H1 (cell line): ENCODE results near the gene RSKR. TPM values are rescaled to one million over a fixed set of nuclear protein-coding genes. Genes with fewer than 3 reads are reported as not detected.

ENCODE experiments used
- BCL11A ChIP-seq, 2 experiments: IDR thresholded peaks; one replicate each; pipeline ENCODE4 v1.6.1; 2011; ENCODE audit warnings: low read depth in 2 of 2, low read length in 2 of 2, mild to moderate bottlenecking in 2 of 2
- CEBPB ChIP-seq: IDR thresholded peaks from 2 replicates; pipeline ENCODE4 v1.6.1; 2012; ENCODE audit warnings: low read depth, low read length
- E2F6 ChIP-seq: IDR thresholded peaks from 2 replicates; pipeline ENCODE4 v1.6.1; 2012; ENCODE audit warnings: inconsistent platforms
- EP300 ChIP-seq, 2 experiments: IDR thresholded peaks; 1 replicate in 1 of 2; 2 replicates in 1 of 2; pipeline ENCODE4 v1.6.1; 2011 to 2012; ENCODE audit warnings: low read depth in 2 of 2, low read length in 2 of 2, mild to moderate bottlenecking in 2 of 2, borderline replicate concordance in 1 of 2, inconsistent platforms in 1 of 2, moderate library complexity in 1 of 2
- EZH2 ChIP-seq: fragments of 200-600 bp; sonication (generic); IDR thresholded peaks from 2 replicates; pipeline ENCODE4 v1.7.1; 2012; ENCODE audit warnings: low read depth, mild to moderate bottlenecking, moderate library complexity, low read length, inconsistent platforms; ENCODE audit not compliant: severe bottlenecking
- HDAC6 ChIP-seq: IDR thresholded peaks from one replicate; pipeline ENCODE4 v1.7.1; 2012; ENCODE audit warnings: low read depth, mild to moderate bottlenecking, inconsistent platforms, low read length, moderate library complexity
- MAX ChIP-seq: IDR thresholded peaks from 2 replicates; pipeline ENCODE4 v1.6.1; 2012; ENCODE audit warnings: inconsistent platforms
- TAF1 ChIP-seq: IDR thresholded peaks from 2 replicates; pipeline ENCODE4 v1.6.1; 2011; ENCODE audit warnings: mild to moderate bottlenecking, low read depth, low read length
- polyA plus RNA-seq, 7 experiments: library from polyadenylated mRNA; depleted of rRNA in 3 of 7; stranded (reverse) in 5 of 7; unstranded in 2 of 7; fragments of >200 nt in 5 of 7; fragments of 200-250 nt in 2 of 7; gene quantifications; 1 replicate in 5 of 7; 2 replicates in 1 of 7; 4 replicates in 1 of 7; pipeline versions ENCODE4 v1.2.1 to v1.2.3, GENCODE V29; 2011 to 2013; ENCODE audit warnings: missing spikeins in 2 of 7, mixed read lengths in 2 of 7
- total RNA-seq: library from RNA; stranded (reverse); fragmentation: NEBNext Ultra II Directional; extraction: Animal tissue kit (Norgen Biotek cat#: 25700); gene quantifications from 2 replicates; pipeline ENCODE4 v1.2.1, GENCODE V29; 2021

RSKR gene
- total and polyA plus RNA-seq, 2 of the 8 experiments (the other 6 are each of a cell fraction or from before 2014, with no cell fraction given), result 24.1 to 28.5 TPM

- TF ChIP-seq EP300 (IDR thresholded peaks at IDR 0.05; ENCODE audit: borderline replicate concordance in 1 of 2, low read depth in 2 of 2, low read length in 2 of 2) (no peak), E2F6 (no peak), BCL11A (IDR thresholded peaks at IDR 0.05; ENCODE audit: low read depth in 2 of 2, low read length in 2 of 2) (no peak), EZH2 (no peak), CEBPB (no peak), TAF1 (no peak), HDAC6 (no peak), MAX (no peak)
These were observed 6.0 kb upstream of the RSKR start (continued) for GRCh38 chr17:28620010-28620409.
